Progenitor cell of endocrine pancreas (in vitro differentiated cells): ENCODE measurements around the gene PTPRR. TPM values are rescaled to one million over a fixed set of nuclear protein-coding genes. Genes with fewer than 3 reads are reported as not detected.
"Not testable (repeated sequence)": the region's sequence is repeated elsewhere in the genome, so short reads cannot be mapped to it uniquely, and the experiment has no call there.

Experiments used
- DNase-seq: peaks from one replicate; pipeline ENCODE4 v3.0.0; 2021; ENCODE audit warnings: low spot score; ENCODE audit not compliant: unreplicated experiment
- H3K27ac Mint-ChIP-seq: 2 replicates; pipeline ENCODE4 v1.8.0; 2021; ENCODE audit warnings: mild to moderate bottlenecking, moderate library complexity, mixed read lengths
- H3K27me3 Mint-ChIP-seq: 2 replicates; pipeline ENCODE4 v1.8.0; 2021; ENCODE audit warnings: mixed read lengths
- H3K36me3 Mint-ChIP-seq: 2 replicates; pipeline ENCODE4 v1.8.0; 2022; ENCODE audit warnings: mixed read lengths; ENCODE audit not compliant: insufficient read depth
- H3K4me1 Mint-ChIP-seq: 2 replicates; pipeline ENCODE4 v1.8.0; 2021; ENCODE audit warnings: low read depth, mixed read lengths
- H3K4me3 Mint-ChIP-seq: 2 replicates; pipeline ENCODE4 v1.8.0; 2021; ENCODE audit warnings: low read depth, mild to moderate bottlenecking, moderate library complexity, mixed read lengths
- H3K9me3 Mint-ChIP-seq: 2 replicates; pipeline ENCODE4 v1.8.0; 2021; ENCODE audit warnings: low read depth, mixed read lengths
- CTCF ChIP-seq: fragments of 200-600 bp; sonication (generic); IDR thresholded peaks from one replicate; pipeline ENCODE4 v1.5.0; 2021; ENCODE audit warnings: antibody characterized with exemption, mild to moderate bottlenecking; ENCODE audit not compliant: unreplicated experiment
- total RNA-seq: library from RNA; stranded (reverse); gene quantifications from 2 replicates; pipeline ENCODE4 v1.2.1, GENCODE V29; 2021

The PTPRR gene
- total RNA-seq, 1 donor from 2014 or later: 0.38 TPM

GRCh38 chr12:70739756-70740155 is 180.8 kb downstream of the PTPRR start:
- H3K27ac Mint-ChIP-seq: no peak overlapping the region
- H3K4me3 Mint-ChIP-seq: no peak overlapping the region
- peaks cover 8% of the 10 kb centered on the region for H3K9me3 Mint-ChIP-seq
- no peaks in the 10 kb centered on the region for H3K4me1 Mint-ChIP-seq
- no peaks in the 10 kb centered on the region for H3K27me3 Mint-ChIP-seq
- no peak for TF ChIP-seq CTCF
- H3K36me3 Mint-ChIP-seq: no peaks in the 10 kb centered on the region
- no peak for DNase-seq

GRCh38 chr12:70736351-70737133 is 184.0 kb downstream of the PTPRR start:
- Mint-ChIP-seq H3K27ac (no peak overlapping the region), H3K4me3 (no peak overlapping the region), H3K36me3 (no peaks in the 10 kb centered on the region), H3K9me3 (peaks cover 8% of the 10 kb centered on the region), H3K4me1 (no peaks in the 10 kb centered on the region), H3K27me3 (peaks cover 2% of the 10 kb centered on the region)
- no peak for TF ChIP-seq CTCF
- no peak for DNase-seq

- H3K4me1 Mint-ChIP-seq, DNase-seq, H3K27ac Mint-ChIP-seq, H3K4me3 Mint-ChIP-seq, H3K27me3 Mint-ChIP-seq, H3K9me3 Mint-ChIP-seq, H3K36me3 Mint-ChIP-seq: not testable (repeated sequence)
Observed at GRCh38 chr12:70735197-70735596, 185.3 kb downstream of the PTPRR start.

- Mint-ChIP-seq H3K4me1 (no peaks in the 10 kb centered on the region), H3K27ac (no peak overlapping the region), H3K4me3 (no peak overlapping the region), H3K36me3 (no peaks in the 10 kb centered on the region), H3K27me3 (peaks cover 7% of the 10 kb centered on the region), H3K9me3 (peaks cover 8% of the 10 kb centered on the region)
- DNase-seq: peak; percentile 12
- TF ChIP-seq CTCF: peak; percentile 81
Observed at GRCh38 chr12:70733385-70733784, 187.2 kb downstream of the PTPRR start.

GRCh38 chr12:70732287-70732686 is 188.3 kb downstream of the PTPRR start:
- no peak overlapping the region for H3K4me3 Mint-ChIP-seq
- H3K36me3 Mint-ChIP-seq: no peaks in the 10 kb centered on the region
- DNase-seq: no peak
- TF ChIP-seq CTCF: no peak
- peaks cover 7% of the 10 kb centered on the region for H3K27me3 Mint-ChIP-seq
- H3K4me1 Mint-ChIP-seq: no peaks in the 10 kb centered on the region
- no peak overlapping the region for H3K27ac Mint-ChIP-seq
- H3K9me3 Mint-ChIP-seq: peaks cover 8% of the 10 kb centered on the region

- Mint-ChIP-seq H3K4me3 (no peak overlapping the region), H3K4me1 (no peaks in the 10 kb centered on the region), H3K27me3 (peaks cover 7% of the 10 kb centered on the region), H3K9me3 (peaks cover 8% of the 10 kb centered on the region), H3K27ac (no peak overlapping the region), H3K36me3 (no peaks in the 10 kb centered on the region)
- no peak for TF ChIP-seq CTCF
- no peak for DNase-seq
Observed at GRCh38 chr12:70730675-70731180, 189.8 kb downstream of the PTPRR start.
